Karpas-422 (cell line): Measurements from ENCODE around the gene CRKL. TPM values are rescaled to one million over a fixed set of nuclear protein-coding genes. Genes with fewer than 3 reads are reported as not detected.

Experiments used
- DNase-seq: peaks from one replicate; pipeline ENCODE4 v3.0.0-alpha.2; 2015
- H2AFZ ChIP-seq: fragments of 200-600 bp; sonication (generic); 2 replicates; pipeline ENCODE4 v1.6.1; 2014; ENCODE audit warnings: antibody characterized with exemption, low read length, mixed read lengths
- H3K27ac ChIP-seq: fragments of 200-600 bp; sonication (generic); 2 replicates; pipeline ENCODE4 v1.5.1; 2014; ENCODE audit warnings: mild to moderate bottlenecking, low read length, moderate library complexity
- H3K27me3 ChIP-seq: fragments of 200-600 bp; sonication (generic); 2 replicates; pipeline ENCODE4 v1.6.1; 2014; ENCODE audit warnings: low read length, mixed read lengths
- H3K36me3 ChIP-seq: fragments of 200-600 bp; sonication (generic); 2 replicates; pipeline ENCODE4 v1.6.1; 2014; ENCODE audit warnings: low read length, mixed read lengths; ENCODE audit not compliant: insufficient read depth
- H3K4me1 ChIP-seq: fragments of 200-600 bp; sonication (generic); 2 replicates; pipeline ENCODE4 v1.6.1; 2014; ENCODE audit warnings: mild to moderate bottlenecking, low read length, mixed read lengths
- H3K4me2 ChIP-seq: fragments of 200-600 bp; sonication (generic); 2 replicates; pipeline ENCODE4 v1.6.1; 2014; ENCODE audit warnings: low read length, low read depth, mild to moderate bottlenecking; ENCODE audit not compliant: poor library complexity, severe bottlenecking
- H3K4me3 ChIP-seq: fragments of 200-600 bp; sonication (generic); 2 replicates; pipeline ENCODE4 v1.5.1; 2014; ENCODE audit warnings: mild to moderate bottlenecking, antibody characterized with exemption, low read length, mixed read lengths
- H3K79me2 ChIP-seq: fragments of 200-600 bp; sonication (generic); 2 replicates; pipeline ENCODE4 v1.6.1; 2014; ENCODE audit warnings: mild to moderate bottlenecking, low read length, mixed read lengths
- H3K9ac ChIP-seq: fragments of 200-600 bp; sonication (generic); 2 replicates; pipeline ENCODE4 v1.6.0; 2014; ENCODE audit warnings: low read length
- H3K9me2 ChIP-seq: fragments of 200-600 bp; sonication (generic), shearing (Covaris generic); replicated peaks from 2 replicates; pipeline ENCODE4 v1.6.0; 2014; ENCODE audit warnings: mild to moderate bottlenecking, low read length, moderate library complexity; ENCODE audit not compliant: insufficient read depth
- H3K9me3 ChIP-seq: fragments of 300-700, 200-600 bp; sonication (generic); 2 replicates; pipeline ENCODE4 v1.6.1; 2014; ENCODE audit warnings: low read length, mixed read lengths
- H4K20me1 ChIP-seq: fragments of 200-600 bp; sonication (generic); 2 replicates; pipeline ENCODE4 v1.6.1; 2014; ENCODE audit warnings: mild to moderate bottlenecking, antibody characterized with exemption, low read length, low read depth; ENCODE audit not compliant: insufficient read depth
- total RNA-seq: library from RNA; depleted of rRNA; stranded (reverse); fragments of >200 nt; shearing (Covaris generic); gene quantifications from 2 replicates; pipeline ENCODE4 v1.2.3, GENCODE V29; 2014; ENCODE audit warnings: low replicate concordance

The CRKL gene
- total RNA-seq, 1 experiment from 2014 or later: 58.4 TPM

- H3K4me3 ChIP-seq: no peak overlapping the region
- H4K20me1 ChIP-seq: no peaks in the 10 kb centered on the region
- no peak overlapping the region for H3K9ac ChIP-seq
- H3K4me1 ChIP-seq: no peaks in the 10 kb centered on the region
- DNase-seq: no peak
- H2AFZ ChIP-seq: no peak overlapping the region
- H3K79me2 ChIP-seq: no peaks in the 10 kb centered on the region
- H3K27ac ChIP-seq: no peak overlapping the region
- H3K36me3 ChIP-seq: no peaks in the 10 kb centered on the region
- H3K9me2 ChIP-seq: no peaks in the 10 kb centered on the region
- no peak overlapping the region for H3K4me2 ChIP-seq
- no peaks in the 10 kb centered on the region for H3K27me3 ChIP-seq
- H3K9me3 ChIP-seq: no peaks in the 10 kb centered on the region
These were observed 35.1 kb upstream of the CRKL start for GRCh38 chr22:20881869-20882815.

DNA sequence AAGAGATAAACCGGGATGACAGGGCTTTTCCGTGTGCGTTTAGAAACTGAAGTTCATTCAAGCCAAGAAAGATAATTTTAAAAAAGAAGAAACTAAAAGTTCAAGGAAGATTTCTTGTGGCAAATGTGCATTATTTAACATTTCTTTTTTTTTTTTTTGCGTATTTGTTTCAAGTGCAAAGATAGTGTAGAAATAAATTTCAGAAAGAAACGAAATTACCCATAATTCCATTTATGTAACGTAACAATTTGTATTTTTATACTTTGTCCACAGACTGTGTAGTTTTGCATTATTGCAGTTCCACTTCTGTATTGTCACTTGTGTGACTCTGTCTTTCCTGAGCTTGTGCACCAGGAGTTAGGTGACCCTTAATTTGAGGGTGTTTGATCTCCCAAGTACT is 34.4 kb upstream of the CRKL start:
- Histone ChIP-seq H2AFZ (no peak overlapping the region), H3K9me3 (no peaks in the 10 kb centered on the region), H3K9ac (no peak overlapping the region), H3K9me2 (no peaks in the 10 kb centered on the region), H3K4me2 (no peak overlapping the region), H3K4me1 (no peaks in the 10 kb centered on the region), H3K36me3 (no peaks in the 10 kb centered on the region), H3K27ac (no peak overlapping the region), H4K20me1 (no peaks in the 10 kb centered on the region), H3K4me3 (no peak overlapping the region), H3K27me3 (no peaks in the 10 kb centered on the region), H3K79me2 (no peaks in the 10 kb centered on the region)
- no peak for DNase-seq

DNA sequence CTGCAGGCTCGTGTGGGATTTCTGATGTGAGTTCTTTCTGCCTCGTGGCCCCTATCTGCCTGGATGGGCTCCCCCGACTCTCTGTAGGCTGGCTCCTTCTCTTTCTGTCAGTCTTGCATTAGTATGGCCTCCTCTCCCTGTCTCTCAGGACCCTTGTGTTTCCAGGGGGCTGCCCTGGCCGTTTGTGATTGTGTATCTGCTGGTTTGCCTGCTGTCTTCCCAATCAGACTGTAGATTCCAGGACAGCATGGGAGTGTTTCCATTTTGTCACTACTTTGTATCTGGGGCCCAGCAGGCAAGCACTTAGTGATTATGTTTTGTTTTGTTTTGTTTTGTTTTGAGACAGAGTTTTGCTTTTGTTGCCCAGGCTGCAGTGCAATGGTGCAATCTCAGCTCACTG is 32.8 kb upstream of the CRKL start:
- H4K20me1 ChIP-seq: no peaks in the 10 kb centered on the region

GRCh38 chr22:20885017-20885556 is 32.1 kb upstream of the CRKL start:
- DNase-seq: no peak
- H3K27me3 ChIP-seq: no peaks in the 10 kb centered on the region
- H3K4me3 ChIP-seq: no peak overlapping the region
- no peaks in the 10 kb centered on the region for H3K9me3 ChIP-seq
- H4K20me1 ChIP-seq: no peaks in the 10 kb centered on the region
- H3K4me1 ChIP-seq: no peaks in the 10 kb centered on the region
- H3K27ac ChIP-seq: no peak overlapping the region
- no peak overlapping the region for H3K9ac ChIP-seq
- no peak overlapping the region for H3K4me2 ChIP-seq
- no peaks in the 10 kb centered on the region for H3K79me2 ChIP-seq
- H3K9me2 ChIP-seq: no peaks in the 10 kb centered on the region
- no peak overlapping the region for H2AFZ ChIP-seq
- 0 out of 2 replicates have a peak, but pooled peaks cover 6% of the 10 kb centered on the region for H3K36me3 ChIP-seq

More for the DNA sequence above, 32.8 kb upstream of the CRKL start:
- H3K36me3 ChIP-seq: 0 out of 2 replicates have a peak, but pooled peaks cover 6% of the 10 kb centered on the region
- no peaks in the 10 kb centered on the region for H3K9me3 ChIP-seq
- DNase-seq: no peak
- no peaks in the 10 kb centered on the region for H3K27me3 ChIP-seq
- H3K9me2 ChIP-seq: no peaks in the 10 kb centered on the region
- H2AFZ ChIP-seq: no peak overlapping the region
- no peaks in the 10 kb centered on the region for H3K4me1 ChIP-seq
- no peak overlapping the region for H3K4me3 ChIP-seq
- H3K79me2 ChIP-seq: no peaks in the 10 kb centered on the region
- H3K27ac ChIP-seq: no peak overlapping the region
- H3K9ac ChIP-seq: no peak overlapping the region
- H3K4me2 ChIP-seq: no peak overlapping the region

DNA sequence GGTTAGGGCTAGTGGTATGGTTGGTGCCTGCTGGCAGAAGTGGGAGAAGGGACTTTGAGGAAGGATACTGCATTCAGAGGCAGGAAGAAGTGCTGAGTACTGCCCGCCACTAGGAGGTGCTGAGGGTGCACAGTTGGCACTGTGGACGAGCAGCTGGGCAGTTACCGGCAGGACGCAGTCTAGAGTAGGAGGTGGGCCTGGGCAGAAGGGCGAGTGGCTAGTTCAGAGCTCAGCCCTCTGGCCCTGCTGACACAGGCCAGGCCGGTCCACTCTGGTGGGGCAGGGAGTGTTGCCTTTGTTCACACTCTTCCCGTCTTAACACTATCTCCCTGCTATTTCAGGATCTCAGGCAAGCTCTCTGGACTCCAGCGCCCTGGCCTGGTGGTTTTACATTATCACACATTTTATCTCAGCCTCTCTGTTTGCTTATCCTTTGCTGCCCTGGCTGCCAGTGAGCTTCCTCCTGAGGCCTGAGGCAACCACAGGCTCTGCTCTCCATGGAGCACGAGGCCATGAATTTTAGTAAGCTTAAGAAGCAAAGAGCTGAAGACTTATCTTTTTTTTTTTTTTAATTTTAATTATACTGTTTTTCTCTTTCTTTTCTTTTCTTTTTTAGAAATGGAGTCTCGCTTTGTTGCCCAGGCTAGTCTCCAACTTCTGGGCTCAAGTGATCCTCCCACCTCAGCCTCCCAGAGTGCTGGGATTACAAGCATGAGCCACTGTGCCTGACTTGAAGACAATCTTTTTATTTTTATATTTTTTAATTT is 31.5 kb upstream of the CRKL start:
- H3K9ac ChIP-seq: no peak overlapping the region
- H3K4me3 ChIP-seq: no peak overlapping the region
- H3K4me1 ChIP-seq: no peaks in the 10 kb centered on the region
- H3K27ac ChIP-seq: no peak overlapping the region
- H2AFZ ChIP-seq: no peak overlapping the region
- no peaks in the 10 kb centered on the region for H3K9me3 ChIP-seq
- 0 out of 2 replicates have a peak, but pooled peaks cover 6% of the 10 kb centered on the region for H3K36me3 ChIP-seq
- no peaks in the 10 kb centered on the region for H4K20me1 ChIP-seq
- no peaks in the 10 kb centered on the region for H3K27me3 ChIP-seq
- H3K79me2 ChIP-seq: no peaks in the 10 kb centered on the region
- DNase-seq: peak; percentile 74
- H3K4me2 ChIP-seq: no peak overlapping the region
- no peaks in the 10 kb centered on the region for H3K9me2 ChIP-seq

DNA sequence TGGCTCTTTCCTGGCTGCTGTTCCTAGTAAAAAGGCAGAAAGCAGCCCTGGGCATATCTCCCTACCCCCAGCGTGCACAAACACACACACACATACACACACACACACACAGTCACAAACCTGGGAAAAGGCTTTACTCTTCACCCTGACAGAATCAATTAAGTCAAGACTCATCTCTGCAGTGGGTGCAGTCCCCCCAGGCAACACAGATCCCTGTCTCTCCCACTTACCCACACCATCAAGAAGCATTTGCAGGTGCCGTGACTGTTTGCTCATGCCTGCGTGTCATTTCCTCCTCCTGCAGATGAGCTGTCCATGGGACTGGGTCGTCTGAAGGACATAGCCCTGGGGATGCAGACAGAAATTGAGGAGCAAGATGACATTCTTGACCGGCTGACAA is 29.8 kb upstream of the CRKL start:
- H3K9me3 ChIP-seq: no peaks in the 10 kb centered on the region
- H3K36me3 ChIP-seq: 0 out of 2 replicates have a peak, but pooled peaks cover 6% of the 10 kb centered on the region
- no peaks in the 10 kb centered on the region for H3K9me2 ChIP-seq
- no peak overlapping the region for H3K4me2 ChIP-seq
- no peak overlapping the region for H3K27ac ChIP-seq
- H3K27me3 ChIP-seq: no peaks in the 10 kb centered on the region
- H3K4me1 ChIP-seq: no peaks in the 10 kb centered on the region
- H4K20me1 ChIP-seq: no peaks in the 10 kb centered on the region
- DNase-seq: no peak
- H2AFZ ChIP-seq: no peak overlapping the region
- no peak overlapping the region for H3K9ac ChIP-seq
- H3K4me3 ChIP-seq: no peak overlapping the region
- H3K79me2 ChIP-seq: no peaks in the 10 kb centered on the region

- Histone ChIP-seq H3K4me3 (no peak overlapping the region), H3K4me2 (no peak overlapping the region), H3K4me1 (no peaks in the 10 kb centered on the region), H2AFZ (no peak overlapping the region), H3K9ac (no peak overlapping the region), H3K27ac (no peak overlapping the region), H3K9me3 (no peaks in the 10 kb centered on the region), H3K27me3 (no peaks in the 10 kb centered on the region), H3K79me2 (no peaks in the 10 kb centered on the region), H3K9me2 (no peaks in the 10 kb centered on the region), H4K20me1 (no peaks in the 10 kb centered on the region), H3K36me3 (0 out of 2 replicates have a peak, but pooled peaks cover 6% of the 10 kb centered on the region)
- no peak for DNase-seq
These were observed 28.0 kb upstream of the CRKL start for GRCh38 chr22:20889025-20889704.
